ENCODE data around the gene PLPP1.
"Not testable (repeated sequence)": the region's sequence is repeated elsewhere in the genome, so short reads cannot be mapped to it uniquely, and the experiment has no call there.

The PLPP1 gene

DNA sequence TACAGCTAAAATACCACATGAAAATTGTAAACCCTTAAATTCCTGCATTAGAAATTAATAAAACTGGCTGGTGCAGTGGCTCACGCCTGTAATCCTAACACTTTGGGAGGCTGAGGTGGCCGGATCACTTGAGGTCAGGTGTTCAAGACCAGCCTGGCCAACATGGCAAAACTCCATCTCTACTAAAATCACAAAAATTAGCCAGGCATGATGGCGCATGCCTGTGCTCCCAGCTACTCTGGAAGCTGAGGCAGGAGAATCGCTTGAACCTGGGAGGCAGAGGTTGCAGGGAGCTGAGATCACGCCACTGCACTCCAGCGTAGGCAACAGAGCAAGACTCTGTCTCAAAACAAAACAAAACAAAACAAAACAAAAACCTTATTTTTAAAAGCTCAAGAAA, 29.1 kb downstream of the PLPP1 start:
- DNase-seq (ENCODE audit: low read depth, low spot score): not testable (repeated sequence)

DNA sequence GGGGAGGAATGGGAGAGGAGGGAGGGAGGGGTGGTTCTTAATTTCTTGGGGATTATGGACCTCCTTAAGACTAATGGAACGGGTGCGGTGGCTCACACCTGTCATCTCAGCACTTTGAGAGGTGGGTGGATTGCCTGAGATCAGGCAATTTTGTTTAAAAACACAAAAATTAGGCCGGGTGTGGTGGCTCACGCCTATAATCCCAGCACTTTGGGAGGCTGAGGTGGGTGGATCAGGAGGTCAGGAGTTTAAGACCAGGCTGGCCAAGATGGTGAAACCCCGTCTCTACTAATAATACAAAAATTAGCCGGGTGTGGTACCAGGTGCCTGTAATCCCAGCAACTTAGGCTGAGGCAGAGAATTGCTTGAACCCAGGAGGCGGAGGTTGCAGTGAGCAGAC, 30.8 kb downstream of the PLPP1 start:
- not testable (repeated sequence) for DNase-seq (ENCODE audit: low read depth, low spot score)

DNA sequence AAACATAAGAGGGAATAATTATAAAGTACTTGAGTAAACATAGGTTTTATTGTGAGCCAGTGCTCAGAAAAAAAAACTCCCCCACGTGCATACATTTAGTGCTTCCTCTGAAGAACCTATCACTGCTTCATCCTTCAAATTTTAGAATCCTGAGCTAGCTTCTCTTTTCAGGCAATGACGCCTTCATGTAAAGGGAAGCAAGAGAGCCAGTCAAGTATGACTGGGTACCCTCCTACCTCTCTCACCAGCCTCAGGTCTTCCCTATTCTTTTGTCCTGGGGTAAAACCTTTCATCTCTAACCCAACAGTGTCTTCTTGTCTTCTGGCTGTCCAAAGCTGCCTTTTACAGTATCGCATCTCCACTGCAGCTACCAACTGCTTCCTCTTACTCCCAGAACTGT, 32.0 kb downstream of the PLPP1 start:
- DNase-seq (ENCODE audit: low read depth, low spot score): no peak

DNA sequence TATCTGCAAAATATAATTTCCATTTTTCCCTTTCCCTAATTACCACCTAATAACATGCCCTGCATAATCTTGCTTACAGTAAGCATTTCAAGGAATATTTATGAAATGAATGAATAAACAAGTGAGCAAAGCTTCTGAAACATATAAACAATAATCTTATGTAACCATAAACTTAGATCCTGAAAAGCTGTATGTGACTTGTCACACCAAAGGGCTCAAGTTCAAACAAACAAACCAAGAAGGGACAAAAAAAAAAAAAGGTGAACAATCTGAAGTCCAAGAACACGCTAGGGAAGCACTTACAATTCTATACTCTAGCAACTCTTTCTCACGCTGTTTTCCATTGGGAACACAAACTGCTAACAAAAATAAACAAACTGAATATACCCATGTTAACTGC, 36.3 kb downstream of the PLPP1 start:
- no peak for DNase-seq (ENCODE audit: low read depth, low spot score)

DNA sequence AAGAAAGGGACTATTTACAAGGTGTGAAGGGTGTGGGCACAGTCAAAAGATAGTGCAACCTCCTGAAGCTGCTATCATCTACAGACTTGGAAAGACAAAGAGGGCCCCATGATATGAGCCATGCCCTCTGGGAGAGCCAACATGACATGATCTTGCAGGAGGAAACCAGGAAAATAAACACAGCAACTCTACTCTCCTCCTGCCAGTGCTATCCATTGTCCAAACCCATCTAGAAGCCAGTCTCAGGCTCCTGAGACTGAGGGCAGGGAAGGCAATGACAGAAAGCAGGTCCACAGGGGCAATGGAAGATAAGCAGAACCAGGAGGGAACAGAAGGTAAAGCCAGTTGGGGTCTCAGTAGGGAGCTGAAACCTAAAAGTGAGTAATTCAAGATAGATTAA, 37.1 kb downstream of the PLPP1 start:
- no peak for DNase-seq (ENCODE audit: low read depth, low spot score)

DNA sequence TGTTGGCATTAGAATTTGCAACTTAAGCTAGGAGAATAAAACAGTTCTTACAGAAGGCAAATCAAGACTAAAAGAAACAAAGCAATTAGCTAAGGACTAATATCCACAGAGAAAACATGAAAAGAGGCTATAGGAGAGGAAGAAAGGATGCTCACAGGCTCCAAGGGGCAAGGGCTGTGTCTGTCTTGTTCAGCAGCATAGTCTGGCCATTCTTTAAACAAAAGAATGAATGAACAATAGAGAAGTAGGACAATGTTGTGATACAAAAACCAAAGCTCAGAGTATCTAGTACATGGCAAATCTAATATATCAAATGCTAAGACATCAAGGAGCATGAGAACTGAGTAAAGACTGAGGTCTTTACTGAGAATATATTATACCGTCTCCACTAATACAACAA, 39.5 kb downstream of the PLPP1 start:
- DNase-seq (ENCODE audit: low read depth, low spot score): no peak

DNA sequence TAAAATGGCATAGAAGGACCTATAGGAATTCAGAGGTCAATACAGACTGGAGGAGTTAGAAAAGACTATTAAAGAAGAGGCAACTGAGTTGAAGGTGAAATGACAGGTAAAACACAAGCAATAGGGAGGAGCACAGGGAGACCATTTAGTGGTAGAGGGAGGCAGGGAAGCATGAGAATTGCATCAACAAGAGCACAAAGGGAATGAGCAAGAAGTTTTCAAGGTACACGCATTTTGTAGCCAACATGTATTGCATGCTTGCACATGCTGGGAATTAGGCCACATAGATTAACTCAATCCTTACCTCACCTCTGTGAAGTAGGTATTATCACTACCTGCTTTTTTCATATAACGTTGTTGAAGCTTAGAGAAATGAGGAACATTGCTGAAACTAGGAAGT, 42.3 kb downstream of the PLPP1 start:
- DNase-seq (ENCODE audit: low read depth, low spot score): no peak

DNA sequence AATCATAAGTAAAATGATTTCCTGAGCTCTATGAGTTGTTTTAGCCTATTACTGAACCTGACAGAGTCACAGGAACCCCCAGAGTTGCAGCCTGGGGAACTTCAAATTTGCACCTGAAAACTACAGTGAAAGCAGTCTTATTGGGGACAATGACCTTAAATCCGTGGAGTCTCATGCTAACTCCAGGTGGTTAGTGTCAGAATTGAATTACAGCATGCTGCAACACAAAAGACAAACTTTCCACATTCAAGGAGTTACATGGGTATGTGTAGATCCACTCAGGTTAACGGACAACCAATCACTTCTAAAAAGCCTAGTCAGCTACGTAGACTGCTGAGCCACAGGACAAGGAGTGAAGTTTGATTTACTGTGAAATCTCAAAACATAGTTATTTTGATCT, 49.7 kb downstream of the PLPP1 start:
- DNase-seq (ENCODE audit: low read depth, low spot score): no peak

DNA sequence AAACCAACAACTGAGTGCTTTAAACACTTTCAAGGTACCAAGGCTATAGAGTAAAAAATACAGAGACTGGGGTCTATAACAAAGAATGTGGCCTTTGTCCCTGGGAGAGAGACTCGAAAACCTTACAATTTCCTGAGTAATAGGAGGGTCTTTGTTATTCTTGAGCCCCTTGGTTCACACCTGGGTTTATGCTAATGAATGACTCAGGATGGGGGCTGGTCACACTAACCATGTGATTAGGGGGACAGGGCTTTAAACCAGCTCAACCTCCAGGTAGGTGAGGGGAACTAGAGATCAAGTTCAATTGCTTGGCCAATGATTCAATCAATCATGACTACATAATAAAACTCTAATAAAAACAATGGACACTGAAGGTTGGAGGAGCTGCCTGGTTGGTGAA, 50.2 kb downstream of the PLPP1 start:
- no peak for DNase-seq (ENCODE audit: low read depth, low spot score)

DNA sequence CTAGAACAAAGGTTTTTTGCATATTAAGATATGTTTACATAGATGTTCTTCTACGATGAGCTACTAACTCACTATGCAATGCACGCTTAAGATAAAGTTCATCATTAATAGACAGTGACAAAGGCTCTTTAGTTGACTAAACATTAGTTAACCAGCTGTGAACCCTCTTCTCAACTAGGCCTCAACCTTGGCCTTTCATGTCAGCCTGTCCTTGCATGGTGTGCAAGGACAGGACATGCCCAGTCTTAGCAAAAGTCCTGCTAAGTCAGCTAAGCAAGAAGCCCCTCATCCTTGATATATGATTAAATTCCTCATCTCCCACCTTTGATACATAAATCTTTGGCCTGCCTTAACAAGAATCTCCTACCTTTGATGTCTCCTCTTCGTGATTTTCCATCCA, 50.9 kb downstream of the PLPP1 start:
- no peak for DNase-seq (ENCODE audit: low read depth, low spot score)

DNA sequence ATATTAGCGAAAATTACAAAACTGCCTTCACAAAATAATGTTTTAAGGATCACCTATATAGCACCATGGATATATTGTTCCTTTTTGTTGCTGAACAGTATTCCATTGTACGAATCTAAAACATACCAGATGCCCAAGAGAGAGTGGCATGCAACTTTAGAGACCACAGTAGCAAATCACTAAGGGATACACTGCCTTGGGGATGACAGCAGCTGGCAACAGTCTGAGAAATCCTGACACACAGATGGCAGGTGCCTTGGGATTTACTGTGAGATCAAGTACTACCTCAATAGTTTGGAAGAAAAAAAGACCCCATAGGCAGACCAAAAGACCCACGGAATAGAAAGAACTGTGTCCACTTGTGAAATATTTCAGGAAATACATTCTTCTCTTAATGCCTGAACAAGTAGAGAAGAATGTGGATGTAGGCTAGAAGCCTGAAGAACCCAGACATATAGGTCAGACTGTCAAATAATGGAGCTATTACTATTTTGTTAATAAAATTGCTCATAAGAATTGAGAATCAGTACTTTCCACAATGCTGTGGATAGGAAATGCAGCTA, 53.4 kb downstream of the PLPP1 start:
- DNase-seq (ENCODE audit: low read depth, low spot score): no peak

DNA sequence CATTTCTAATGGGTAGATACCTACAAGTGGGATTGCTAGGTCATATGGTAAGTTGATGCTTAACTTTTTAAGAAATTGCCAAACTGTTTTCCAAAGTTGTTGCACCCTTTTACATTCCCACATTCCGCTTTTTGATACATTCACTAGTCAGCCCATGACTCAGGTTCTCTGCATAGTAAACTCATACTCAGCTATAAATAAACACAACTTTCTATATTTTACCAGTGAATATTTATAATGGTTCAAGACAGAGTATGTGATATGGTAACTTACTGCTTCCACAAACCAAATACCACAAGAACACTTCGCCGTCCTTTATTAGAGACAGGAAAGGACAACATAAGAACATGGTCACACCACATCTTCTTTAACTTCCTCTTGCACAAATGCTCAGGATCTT, 54.0 kb downstream of the PLPP1 start:
- DNase-seq (ENCODE audit: low read depth, low spot score): no peak

DNA sequence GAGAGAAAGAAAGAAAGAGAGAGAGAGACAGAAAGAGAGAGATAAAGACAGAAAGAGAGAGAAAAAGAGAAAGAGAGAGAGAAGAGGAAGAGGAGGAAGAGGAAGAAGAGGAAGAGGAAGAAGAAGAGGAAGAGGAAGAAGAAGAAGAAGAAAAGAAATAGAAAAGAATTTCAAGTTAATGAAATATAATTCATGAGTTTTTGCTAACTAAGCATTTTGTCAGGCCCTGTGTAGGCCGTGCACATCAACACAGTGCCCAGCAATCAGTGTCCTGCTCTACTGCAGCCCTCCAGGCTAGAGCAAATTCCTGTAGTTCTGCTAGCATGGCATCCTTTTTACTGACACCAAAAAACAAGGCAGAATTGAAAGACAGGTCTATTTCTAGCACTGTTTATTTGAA, 62.1 kb downstream of the PLPP1 start:
- DNase-seq (ENCODE audit: low read depth, low spot score): no peak

DNA sequence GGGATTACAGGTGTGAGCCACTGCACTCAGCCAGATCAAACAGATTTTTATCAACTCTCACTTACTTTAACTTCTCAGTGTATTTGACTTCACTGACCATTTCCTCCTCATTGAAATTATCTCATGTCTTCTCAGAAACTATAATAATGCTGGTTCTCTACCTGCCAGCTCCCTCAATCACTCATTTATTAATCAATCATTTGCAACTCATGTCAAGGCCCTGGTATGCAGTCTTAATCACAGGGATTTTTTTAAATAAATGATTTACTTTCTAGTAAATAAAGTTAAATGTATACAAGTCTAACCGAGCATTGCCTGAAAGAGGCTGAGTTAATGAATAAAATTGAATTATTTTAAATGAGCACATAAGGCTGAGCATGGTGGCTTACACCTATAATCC, 63.3 kb downstream of the PLPP1 start:
- DNase-seq (ENCODE audit: low read depth, low spot score): no peak

DNA sequence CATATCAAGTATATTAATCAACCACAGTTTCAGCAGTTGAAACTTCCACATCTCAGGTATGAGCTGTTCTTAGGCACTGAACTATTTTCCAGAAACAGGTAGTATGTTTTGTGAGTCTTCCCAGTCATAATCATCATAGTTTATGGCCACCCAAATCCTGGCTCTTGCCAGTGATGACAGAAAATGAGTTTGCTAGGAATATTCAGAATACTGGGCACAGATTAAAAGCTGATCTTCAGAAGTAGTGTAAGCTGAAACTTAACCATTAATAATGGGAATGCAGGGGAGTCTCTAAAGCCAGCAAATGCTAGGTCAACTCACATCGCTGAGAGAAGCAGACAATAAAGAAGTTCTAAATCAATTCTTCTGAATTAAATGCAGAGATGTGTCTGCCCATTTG, 64.5 kb downstream of the PLPP1 start:
- DNase-seq (ENCODE audit: low read depth, low spot score): no peak

DNA sequence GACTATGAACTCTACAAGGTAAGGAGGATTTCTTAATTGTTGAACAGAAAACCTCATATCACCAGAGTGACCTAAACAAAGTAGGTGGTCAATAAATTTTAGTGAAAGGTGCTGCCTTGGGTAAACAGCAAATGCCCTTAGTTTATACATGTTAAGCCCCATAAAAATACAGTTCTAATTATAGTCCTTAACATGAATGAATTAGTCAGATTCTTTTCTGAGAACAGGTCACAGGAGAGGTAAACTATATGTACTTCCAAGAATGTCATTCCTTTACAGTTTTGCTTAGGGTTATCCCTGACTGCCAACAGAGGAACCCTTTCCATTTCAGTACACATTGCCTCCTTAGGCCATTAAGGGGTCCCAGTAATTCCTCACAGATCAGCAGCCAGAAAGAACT, 64.9 kb downstream of the PLPP1 start:
- no peak for DNase-seq (ENCODE audit: low read depth, low spot score)

DNA sequence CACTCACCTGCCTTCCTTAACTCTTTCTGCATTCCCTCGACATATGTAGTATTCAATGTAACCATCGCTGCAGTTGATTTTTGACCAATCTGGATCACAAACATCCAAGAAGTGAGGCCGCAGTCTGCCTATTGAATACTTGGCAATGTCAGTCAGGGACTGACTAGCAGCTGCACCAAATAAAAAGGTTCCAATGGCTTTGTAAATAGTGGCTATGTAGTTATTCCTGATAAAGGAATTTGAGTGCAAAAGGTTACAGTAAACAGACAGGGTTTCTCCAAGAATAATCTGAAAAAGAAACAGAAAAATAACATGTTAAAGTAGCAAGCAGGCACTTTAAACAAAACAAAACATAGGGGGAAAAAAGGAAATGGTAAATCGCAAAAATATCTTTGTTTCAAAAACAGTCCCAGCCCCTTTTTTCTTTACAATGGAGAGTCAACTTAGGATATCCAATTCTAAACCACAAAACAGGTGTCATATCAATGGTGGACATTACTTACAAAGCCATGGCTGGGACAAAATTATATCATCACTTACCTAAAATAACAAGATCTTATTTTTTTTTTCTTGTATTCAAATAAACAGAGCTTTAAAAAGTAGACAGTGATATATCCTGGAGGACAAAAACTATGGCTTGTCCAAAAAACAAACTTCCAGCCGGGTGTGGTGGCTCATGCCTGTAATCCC, 66.8 kb downstream of the PLPP1 start:
- DNase-seq (ENCODE audit: low read depth, low spot score): no peak

DNA sequence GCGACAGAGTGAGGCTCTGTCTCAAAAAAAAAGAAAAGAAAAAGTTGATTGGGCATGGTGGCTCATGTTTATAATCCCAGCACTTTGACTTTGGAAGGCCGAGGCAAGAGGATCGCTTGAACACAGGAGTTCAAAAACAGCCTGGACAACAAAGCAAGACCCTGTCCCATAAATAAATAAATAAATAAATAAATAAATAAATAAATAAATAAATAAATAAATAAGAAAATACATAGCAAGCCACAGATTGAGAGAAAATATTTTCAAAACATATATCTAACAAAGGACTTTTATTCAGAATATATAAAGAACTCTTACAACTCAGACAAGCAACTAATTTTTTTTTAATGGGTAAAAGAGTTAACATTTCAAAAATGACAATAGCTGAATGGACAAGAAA, 71.2 kb downstream of the PLPP1 start:
- DNase-seq (ENCODE audit: low read depth, low spot score): no peak

DNA sequence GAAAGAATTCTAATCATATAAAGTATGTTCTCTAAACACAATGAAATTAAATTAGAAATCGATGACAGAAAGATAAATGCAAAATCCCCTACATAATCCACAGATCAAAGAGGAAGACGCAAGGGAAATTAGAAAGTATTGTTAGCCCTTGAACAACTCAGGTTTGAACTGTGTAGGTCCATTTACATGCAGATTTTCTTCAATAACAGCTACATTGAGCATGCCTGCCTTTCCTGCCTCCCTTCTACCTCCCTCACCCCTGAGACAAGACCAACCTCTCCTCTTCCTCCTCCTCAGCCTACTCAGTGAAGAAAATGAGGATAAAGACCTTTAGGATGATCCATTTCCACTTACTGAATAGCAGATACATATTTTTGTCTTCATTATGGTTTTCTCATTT, 75.2 kb downstream of the PLPP1 start:
- DNase-seq (ENCODE audit: low read depth, low spot score): no peak

DNA sequence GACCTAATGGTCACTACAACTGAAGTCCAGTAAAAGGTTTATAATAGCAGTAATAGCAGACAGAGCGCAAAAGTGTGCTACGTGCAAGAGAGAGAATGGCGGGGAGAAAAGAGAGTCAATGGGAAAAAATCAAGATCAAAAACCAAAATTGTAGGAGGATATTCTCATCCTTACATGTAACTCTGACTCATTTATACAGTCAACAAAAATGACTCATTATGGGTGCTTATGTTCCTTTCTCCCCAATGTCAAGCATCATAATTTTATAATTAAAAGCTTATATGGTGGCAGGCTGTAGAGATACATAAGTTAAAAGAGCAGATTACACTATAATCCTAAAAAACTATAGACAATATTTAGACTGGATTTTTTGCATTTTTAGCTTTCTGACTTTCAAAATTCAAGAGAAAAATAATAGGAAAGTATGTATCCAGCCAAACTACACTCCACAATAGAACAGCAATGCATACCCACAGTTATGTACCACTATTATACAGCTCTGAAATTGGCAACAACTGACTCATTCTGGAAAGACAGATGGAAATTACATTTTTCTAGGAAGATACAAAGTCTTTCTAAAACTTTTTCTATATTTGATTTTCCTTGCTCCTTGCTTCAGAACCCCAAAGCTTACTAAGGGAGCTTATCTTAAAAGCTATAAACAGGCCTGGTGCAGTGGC, 78.4 kb downstream of the PLPP1 start:
- DNase-seq (ENCODE audit: low read depth, low spot score): no peak

DNA sequence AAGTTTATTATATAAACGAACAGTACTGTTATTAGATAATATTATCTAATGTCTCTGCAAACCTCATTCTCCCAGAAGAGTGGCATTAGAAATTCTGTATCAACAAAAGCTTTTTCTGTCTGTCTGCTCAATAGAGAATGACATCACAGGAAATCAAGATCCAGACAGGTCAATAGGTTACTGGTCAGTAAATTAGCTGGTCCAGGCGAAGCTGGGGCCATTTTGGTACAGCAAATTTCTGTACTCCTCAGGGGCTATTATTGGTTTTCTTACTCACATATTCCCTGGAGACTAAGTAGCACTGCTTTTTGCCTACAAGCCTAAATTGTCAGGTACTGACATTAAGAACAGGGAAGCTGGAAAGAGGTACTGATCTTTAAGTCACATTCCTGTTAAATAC, 80.5 kb downstream of the PLPP1 start:
- DNase-seq (ENCODE audit: low read depth, low spot score): no peak

DNA sequence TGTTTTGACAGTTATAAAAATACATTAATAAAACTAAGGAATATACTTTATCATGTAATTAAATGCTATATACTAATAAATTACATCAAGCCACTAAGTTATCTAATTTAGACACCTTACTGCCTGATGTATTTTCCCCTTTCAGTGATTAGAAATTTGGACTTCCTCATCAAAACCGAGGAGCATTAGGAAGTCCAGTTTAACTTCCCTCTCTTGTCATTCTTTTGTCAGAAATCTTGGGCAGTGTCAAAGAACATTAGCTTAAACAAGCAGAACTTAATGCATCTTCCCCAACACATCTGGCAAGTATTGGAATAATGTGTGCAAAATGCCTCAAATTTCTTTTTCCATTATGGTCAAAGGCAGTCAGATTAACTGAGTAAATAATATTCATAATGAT, 81.6 kb downstream of the PLPP1 start:
- DNase-seq (ENCODE audit: low read depth, low spot score): no peak

DNA sequence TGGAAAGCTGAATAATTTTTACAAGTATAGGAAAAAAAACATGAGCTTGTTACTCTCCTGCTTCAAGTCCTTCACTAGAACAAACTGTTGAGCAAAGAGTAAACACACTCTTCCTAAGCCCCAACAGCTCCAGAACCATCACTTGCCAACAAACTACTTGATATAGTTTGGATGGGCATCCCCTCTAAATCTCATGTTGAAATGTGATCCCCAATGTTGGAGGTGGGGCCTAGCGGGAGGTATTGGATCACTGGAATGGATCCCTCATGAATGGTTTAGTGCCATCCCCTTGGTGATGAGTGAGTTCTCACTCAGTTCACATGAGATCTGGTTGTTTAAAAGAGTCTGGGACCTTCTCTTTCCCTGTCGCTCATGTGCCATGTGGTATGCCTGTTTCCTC, 82.8 kb downstream of the PLPP1 start:
- DNase-seq (ENCODE audit: low read depth, low spot score): no peak

Data from activated CD4-positive, CD25-positive, alpha-beta regulatory T cell treated with anti-CD3 and anti-CD28 coated beads, Interleukin-2, amount 50 U/mL, for 16 hours (primary cell).